CD4-positive, alpha-beta T cell (primary cell): ENCODE data around the gene ISCA2. TPM values are rescaled to one million over a fixed set of nuclear protein-coding genes. Genes with fewer than 3 reads are reported as not detected.

ENCODE experiments used
- ATAC-seq: fragments of 200-7000 bp; cut with Tn5 transposase; one replicate; pipeline ENCODE4 v1.10.0; 2022; ENCODE audit warnings: mild to moderate bottlenecking; ENCODE audit not compliant: poor library complexity
- CTCF ChIA-PET: fragments of 350-600 bp; sonication (Branson Sonifier 250); formaldehyde crosslinking; loops from one replicate; lab custom pipeline; 2021; ENCODE audit warnings: antibody characterized with exemption, inconsistent platforms; lab: Charles Lee
- POLR2A ChIA-PET: fragments of 350-600 bp; sonication (Branson Sonifier 250); formaldehyde crosslinking; loops from one replicate; lab custom pipeline; 2021; ENCODE audit warnings: antibody characterized with exemption, inconsistent platforms; lab: Charles Lee
- DNase-seq, 14 experiments: peaks; one replicate each; pipeline ENCODE4 v3.0.0-alpha.2; 2013 to 2020; ENCODE audit warnings: mixed read lengths in 2 of 14
- H3K27ac ChIP-seq, 2 donors: one replicate each; pipeline versions ENCODE4 v1.5.1 to v1.7.0; 2013; ENCODE audit warnings: low read length in 2 of 2, low read depth in 1 of 2, mild to moderate bottlenecking in 1 of 2
- H3K27me3 ChIP-seq, 2 experiments: 1 replicate in 1 of 2; 2 replicates in 1 of 2; pipeline versions ENCODE4 v1.6.1 to v1.7.0; 2013; ENCODE audit warnings: low read length in 2 of 2, control low read depth in 1 of 2, mild to moderate bottlenecking in 1 of 2, moderate library complexity in 1 of 2; ENCODE audit not compliant: insufficient read depth in 2 of 2, control insufficient read depth in 1 of 2
- H3K36me3 ChIP-seq: one replicate; pipeline ENCODE4 v1.6.1; 2013; ENCODE audit warnings: low read length, control low read depth; ENCODE audit not compliant: insufficient read depth
- H3K4me1 ChIP-seq: one replicate; pipeline ENCODE4 v1.6.1; 2013; ENCODE audit warnings: low read length, control low read depth; ENCODE audit not compliant: insufficient read depth
- H3K4me3 ChIP-seq: one replicate; pipeline ENCODE4 v1.5.1; 2013; ENCODE audit warnings: mild to moderate bottlenecking, low read length, moderate library complexity
- H3K9me3 ChIP-seq, 2 experiments: 1 replicate in 1 of 2; 2 replicates in 1 of 2; pipeline versions ENCODE4 v1.6.1 to v1.7.0; 2013; ENCODE audit warnings: low read length in 2 of 2, mild to moderate bottlenecking in 2 of 2, control low read depth in 1 of 2, moderate library complexity in 1 of 2; ENCODE audit not compliant: control insufficient read depth in 1 of 2, insufficient read depth in 1 of 2
- H3K27ac Mint-ChIP-seq: one replicate; pipeline ENCODE4 v1.8.0; 2020; ENCODE audit warnings: mixed read lengths
- H3K27me3 Mint-ChIP-seq: one replicate; pipeline ENCODE4 v1.8.0; 2021; ENCODE audit warnings: mixed read lengths
- H3K36me3 Mint-ChIP-seq: one replicate; pipeline ENCODE4 v1.8.0; 2021; ENCODE audit warnings: low read depth, mixed read lengths
- H3K4me1 Mint-ChIP-seq: one replicate; pipeline ENCODE4 v1.8.0; 2021; ENCODE audit warnings: low read depth, mixed read lengths
- H3K4me3 Mint-ChIP-seq: one replicate; pipeline ENCODE4 v1.8.0; 2020; ENCODE audit warnings: mild to moderate bottlenecking, mixed read lengths
- H3K9me3 Mint-ChIP-seq: one replicate; pipeline ENCODE4 v1.8.0; 2020; ENCODE audit warnings: mixed read lengths
- CTCF ChIP-seq: fragments of 200-600 bp; IDR thresholded peaks from one replicate; pipeline ENCODE4 v1.8.0; 2022; ENCODE audit warnings: antibody characterized with exemption, mild to moderate bottlenecking
- intact Hi-C, 2 experiments: fragments of 100-400 bp; cut with DNase I in 1 of 2; cut with micrococcal nuclease in 1 of 2; formaldehyde crosslinking; loops; one replicate each; pipeline versions ENCODE4 v1.15.1 to v1.9.0; 2023 to 2025; cut with DNase I, micrococcal nuclease
- total RNA-seq, 174 experiments: library from RNA in 2 of 174; stranded (reverse) in 2 of 174; gene quantifications; one replicate each; pipeline ENCODE4 v1.2.3 and lab custom pipeline; 2021 to 2026

ISCA2 gene
- total RNA-seq, 2 experiments from 2014 or later, result 22.5 to 23.7 TPM

GRCh38 chr14:74519316-74520074, 25.9 kb downstream of the ISCA2 start:
- no peak overlapping the region for H3K27ac Mint-ChIP-seq
- no peaks in the 10 kb centered on the region for H3K36me3 ChIP-seq
- ChIA-PET POLR2A (no interaction called here), CTCF (no interaction called here)
- peaks cover 6% of the 10 kb centered on the region for H3K4me1 ChIP-seq
- intact Hi-C loops, result no loop called here
- no peak overlapping the region for H3K4me3 Mint-ChIP-seq
- no peaks in the 10 kb centered on the region for H3K9me3 ChIP-seq
- DNase-seq (no peak), ATAC-seq (no peak)
- peaks cover 0 to 1% of the 10 kb centered on the region in 2 experiments for H3K27me3 ChIP-seq
- no peak overlapping the region for H3K27ac ChIP-seq
- no peak for TF ChIP-seq CTCF
- peaks cover 13% of the 10 kb centered on the region for H3K27me3 Mint-ChIP-seq
- no peaks in the 10 kb centered on the region for H3K36me3 Mint-ChIP-seq
- H3K9me3 Mint-ChIP-seq, result no peaks in the 10 kb centered on the region
- peaks cover 5% of the 10 kb centered on the region for H3K4me1 Mint-ChIP-seq
- no peak overlapping the region for H3K4me3 ChIP-seq

- no peak overlapping the region for H3K4me3 Mint-ChIP-seq
- no peak for TF ChIP-seq CTCF
- Histone ChIP-seq H3K36me3 (no peaks in the 10 kb centered on the region), H3K4me1 (no peaks in the 10 kb centered on the region), H3K4me3 (no peak overlapping the region), H3K27me3 (no peaks in the 10 kb centered on the region), H3K27ac (no peak overlapping the region), H3K9me3 (no peaks in the 10 kb centered on the region)
- DNase-seq, result no peak
- H3K9me3 Mint-ChIP-seq, result no peaks in the 10 kb centered on the region
- H3K4me1 Mint-ChIP-seq, result no peaks in the 10 kb centered on the region
- intact Hi-C loops, result no loop called here
- no peaks in the 10 kb centered on the region for H3K36me3 Mint-ChIP-seq
- ChIA-PET POLR2A (no interaction called here), CTCF (no interaction called here)
- H3K27ac Mint-ChIP-seq, result no peak overlapping the region
- peaks cover 9% of the 10 kb centered on the region for H3K27me3 Mint-ChIP-seq
- ATAC-seq, result no peak
Measured at GRCh38 chr14:74521756-74522155, 28.2 kb downstream of the ISCA2 start.

GRCh38 chr14:74522740-74523139, 29.2 kb downstream of the ISCA2 start:
- no peaks in the 10 kb centered on the region for H3K4me1 ChIP-seq
- no peak for ATAC-seq
- Mint-ChIP-seq H3K4me1 (no peaks in the 10 kb centered on the region), H3K9me3 (no peaks in the 10 kb centered on the region), H3K36me3 (no peaks in the 10 kb centered on the region), H3K27ac (no peak overlapping the region), H3K4me3 (no peak overlapping the region), H3K27me3 (peaks cover 7% of the 10 kb centered on the region)
- H3K9me3 ChIP-seq, result no peaks in the 10 kb centered on the region
- DNase-seq, result no peak
- TF ChIP-seq CTCF, result no peak
- no peak overlapping the region for H3K27ac ChIP-seq
- H3K36me3 ChIP-seq, result no peaks in the 10 kb centered on the region
- H3K4me3 ChIP-seq, result no peak overlapping the region
- intact Hi-C loops, result no loop called here
- ChIA-PET POLR2A (no interaction called here), CTCF (no interaction called here)
- no peaks in the 10 kb centered on the region for H3K27me3 ChIP-seq
